Activated CD4-positive, alpha-beta T cell treated with anti-CD3 and anti-CD28 coated beads, Interleukin-2, amount 50 U/mL, for 16 hours (primary cell): ENCODE measurements around the gene PPARG.
A peak's percentile ranks its signal among the peaks of the same experiment; 100 is the strongest.

Experiments used
- DNase-seq: peaks from one replicate; pipeline ENCODE4 v3.0.0-alpha.2; 2020

The PPARG gene

DNA sequence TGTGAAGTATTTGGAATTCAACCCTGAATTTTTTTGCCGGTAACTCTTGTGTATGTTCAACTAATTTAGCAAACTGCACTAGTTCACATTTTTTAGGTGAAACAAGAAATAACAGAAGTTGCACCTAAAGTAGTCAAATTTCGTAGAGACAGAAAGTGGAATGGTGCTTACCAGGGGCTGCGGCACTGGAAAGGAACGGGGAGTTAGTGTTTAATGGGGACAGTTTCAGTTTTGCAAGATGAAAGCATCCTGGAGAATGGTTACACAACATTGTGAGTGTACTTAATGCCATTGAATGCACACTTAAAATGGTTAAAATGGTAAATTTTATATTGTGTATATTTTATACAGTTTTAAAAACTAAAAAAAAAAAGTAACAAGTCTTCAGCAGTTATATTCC lies 27.4 kb downstream of the PPARG start:
- no peak for DNase-seq

GRCh38 chr3:12316729-12317351 lies 28.0 kb downstream of the PPARG start:
- DNase-seq = no peak

- DNase-seq = no peak
Observed at GRCh38 chr3:12317914-12318313, 29.0 kb downstream of the PPARG start.

GRCh38 chr3:12318758-12319621 lies 30.1 kb downstream of the PPARG start:
- DNase-seq = no peak

DNA sequence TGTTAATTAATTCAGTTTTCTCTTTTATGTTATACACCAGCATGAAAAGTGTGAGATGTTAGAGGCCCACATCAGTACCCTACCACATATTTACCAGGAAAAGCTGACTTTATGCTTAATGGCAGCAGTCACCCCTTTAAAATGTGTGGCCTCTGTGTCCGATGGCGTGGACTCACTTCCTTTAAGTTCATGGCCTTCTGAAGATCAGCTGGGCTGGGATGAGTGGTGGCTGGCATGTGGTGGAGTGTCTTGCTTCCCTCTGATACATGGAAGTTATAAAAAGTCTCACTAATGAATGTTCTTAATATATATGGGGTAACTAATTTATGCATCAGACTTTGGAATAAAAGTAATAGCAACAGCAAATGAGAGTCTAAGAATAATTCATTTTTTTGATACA lies 32.1 kb downstream of the PPARG start:
- DNase-seq = no peak

DNA sequence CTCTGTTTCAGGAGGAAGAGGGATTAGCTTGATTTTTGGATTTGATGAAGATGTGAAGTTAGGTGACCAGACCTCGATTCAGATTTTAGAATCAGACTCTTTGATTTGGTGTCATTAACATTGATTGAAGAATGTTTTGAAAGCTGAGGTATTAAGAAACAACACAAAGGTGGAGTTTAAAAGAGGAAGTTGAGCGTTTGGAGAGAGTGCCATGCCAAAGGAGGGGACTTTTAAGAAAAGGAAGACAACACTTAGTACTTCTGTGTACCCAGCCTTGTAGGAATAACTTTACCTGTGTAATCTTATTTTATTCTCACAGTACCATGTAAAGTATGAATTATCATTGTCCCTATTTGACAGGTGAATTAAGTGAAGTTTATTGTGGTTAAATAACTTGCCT lies 34.4 kb downstream of the PPARG start:
- DNase-seq = no peak

GRCh38 chr3:12325586-12326515 lies 37.0 kb downstream of the PPARG start:
- no peak for DNase-seq

- no peak for DNase-seq
Observed at GRCh38 chr3:12327021-12327420, 38.2 kb downstream of the PPARG start.

DNA sequence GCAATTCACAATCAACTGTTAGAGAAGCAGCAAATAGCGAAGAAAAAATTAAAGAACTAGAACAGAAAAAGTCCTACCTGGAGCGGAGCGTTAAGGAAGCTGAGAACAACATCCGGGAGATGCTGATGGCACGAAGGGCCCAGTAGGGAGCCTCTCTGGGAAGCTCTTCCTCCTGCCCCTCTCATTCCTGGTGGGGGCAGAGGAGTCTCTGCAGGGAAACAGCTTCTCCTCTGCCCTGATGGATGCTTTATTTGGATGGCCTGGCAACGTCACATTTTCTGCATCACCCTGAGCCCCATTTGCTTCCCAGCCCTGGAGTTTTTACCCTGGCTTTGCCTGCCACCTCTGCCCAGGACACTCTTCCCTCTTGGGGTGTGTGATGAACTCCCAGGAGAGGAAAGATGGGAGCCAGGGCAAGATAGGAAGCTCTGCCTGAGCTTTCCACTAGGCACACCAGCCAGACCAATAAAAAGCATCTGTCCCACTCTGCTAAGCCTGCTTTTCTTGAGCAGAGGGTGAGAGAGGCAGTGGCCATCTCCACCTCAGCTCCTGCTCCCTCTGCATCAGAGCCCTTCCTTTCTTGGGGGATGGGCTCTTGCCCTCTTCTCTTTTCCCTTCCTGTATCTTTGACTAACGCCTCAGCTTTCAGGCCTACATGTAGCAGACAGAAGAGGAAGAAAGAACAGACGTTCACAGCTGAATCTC lies 39.4 kb downstream of the PPARG start:
- DNase-seq = no peak

- DNase-seq = no peak
Observed at GRCh38 chr3:12328837-12329462, 40.1 kb downstream of the PPARG start.

DNA sequence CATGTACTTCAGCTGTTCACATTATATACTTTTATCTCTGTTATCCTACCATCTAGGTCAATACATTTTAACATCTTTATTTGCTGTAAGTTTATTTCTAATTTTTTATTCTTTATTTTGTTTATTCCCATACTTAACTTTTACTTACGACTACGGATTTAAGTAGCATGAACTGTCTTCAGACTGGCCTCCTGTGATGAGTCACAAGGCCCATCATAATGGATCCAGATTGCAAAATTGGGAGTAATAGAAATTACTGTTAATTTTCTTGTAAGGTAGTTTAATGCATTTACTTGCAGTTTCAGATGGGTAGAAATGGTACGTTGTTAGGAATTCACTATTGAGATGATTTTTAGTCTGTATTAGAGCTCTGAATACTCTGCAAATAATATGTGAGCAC lies 45.9 kb downstream of the PPARG start:
- DNase-seq = no peak

- DNase-seq = no peak
Observed at GRCh38 chr3:12335421-12335820, 46.6 kb downstream of the PPARG start.

GRCh38 chr3:12336099-12336498 lies 47.2 kb downstream of the PPARG start:
- DNase-seq = peak; percentile 45

DNA sequence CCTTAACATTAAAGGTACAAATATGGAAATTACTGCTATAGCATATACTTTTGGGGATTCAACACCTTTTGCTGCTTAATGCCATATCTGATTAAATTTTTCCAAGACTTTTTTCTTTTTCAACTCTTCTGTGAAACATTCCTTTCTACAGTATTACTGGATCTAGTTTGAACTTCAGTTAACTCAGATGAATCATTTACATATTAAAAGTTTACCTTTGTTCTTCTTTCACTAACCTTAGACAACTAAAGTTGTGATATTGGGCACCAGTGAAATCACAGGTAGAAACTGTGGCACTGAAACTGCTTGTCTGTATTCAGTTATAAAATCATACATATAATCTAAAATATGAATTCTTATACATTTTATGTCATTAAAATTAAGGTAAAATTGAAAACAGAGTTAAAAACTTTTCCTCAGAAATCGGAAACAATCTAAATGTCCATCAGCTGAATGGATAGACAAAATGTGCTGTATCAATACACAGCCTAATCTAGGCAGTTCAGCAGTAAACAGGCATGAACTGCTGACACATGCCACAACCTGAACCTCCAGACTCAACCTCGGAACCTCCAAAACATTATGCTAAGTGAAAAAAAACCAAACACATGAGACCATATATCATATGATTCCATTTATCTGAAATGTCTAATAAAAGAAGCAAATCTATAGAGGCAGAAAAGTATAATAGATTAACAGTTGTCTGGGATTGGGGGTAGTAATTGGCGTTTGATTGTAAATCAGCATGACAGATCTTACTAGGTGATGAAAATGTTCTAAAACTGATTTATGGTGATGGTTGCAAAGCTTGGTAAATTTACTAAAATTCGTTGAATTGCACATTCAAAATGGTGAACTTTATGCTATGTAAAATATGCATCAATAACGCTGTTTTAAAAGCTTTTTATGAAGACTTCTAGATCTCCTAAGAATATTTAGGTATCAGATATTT lies 50.0 kb downstream of the PPARG start:
- no peak for DNase-seq

- DNase-seq = no peak
Observed at GRCh38 chr3:12339701-12340480, 51.0 kb downstream of the PPARG start.

DNA sequence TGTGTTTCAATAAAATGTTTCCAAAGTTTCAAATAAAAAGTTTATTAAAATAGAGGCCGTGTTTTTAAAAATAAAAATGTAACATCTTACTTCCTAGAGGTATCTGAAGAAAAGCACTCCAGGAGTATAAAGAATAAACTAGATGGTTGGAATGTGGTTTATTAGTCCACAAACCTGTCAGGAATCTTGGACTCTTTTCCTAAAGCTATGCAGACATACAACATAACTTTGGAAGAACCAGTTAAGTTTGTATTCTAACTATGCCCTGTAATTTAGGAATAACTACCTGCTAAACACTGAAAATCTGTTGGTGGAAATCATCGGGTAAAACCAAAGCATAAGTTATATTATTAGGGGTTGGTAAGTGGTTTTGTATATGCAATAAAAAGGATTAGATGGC lies 51.6 kb downstream of the PPARG start:
- no peak for DNase-seq

GRCh38 chr3:12342151-12342550 lies 53.3 kb downstream of the PPARG start:
- DNase-seq = no peak

DNA sequence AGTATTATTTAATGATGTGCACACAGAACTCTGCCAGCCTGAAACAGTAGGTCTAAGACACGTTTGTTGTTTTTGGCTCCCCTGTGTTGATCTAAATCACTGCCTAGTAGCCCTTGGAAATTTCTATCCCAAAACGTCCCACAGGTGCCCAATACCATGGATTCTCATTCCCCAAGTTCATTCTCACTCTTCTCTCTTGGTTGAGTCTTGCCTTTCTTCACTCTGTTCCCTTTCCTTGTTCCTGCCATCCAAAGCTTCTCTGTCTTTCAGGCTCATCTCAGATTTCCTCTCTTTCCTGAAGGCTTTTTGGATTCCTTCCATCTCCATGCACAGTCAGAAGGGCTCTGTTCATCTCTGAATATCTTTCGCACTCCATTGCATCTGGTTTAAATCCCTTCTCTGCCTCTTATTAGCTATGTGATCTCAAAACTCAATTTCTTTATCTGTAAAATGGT lies 54.2 kb downstream of the PPARG start:
- no peak for DNase-seq

DNA sequence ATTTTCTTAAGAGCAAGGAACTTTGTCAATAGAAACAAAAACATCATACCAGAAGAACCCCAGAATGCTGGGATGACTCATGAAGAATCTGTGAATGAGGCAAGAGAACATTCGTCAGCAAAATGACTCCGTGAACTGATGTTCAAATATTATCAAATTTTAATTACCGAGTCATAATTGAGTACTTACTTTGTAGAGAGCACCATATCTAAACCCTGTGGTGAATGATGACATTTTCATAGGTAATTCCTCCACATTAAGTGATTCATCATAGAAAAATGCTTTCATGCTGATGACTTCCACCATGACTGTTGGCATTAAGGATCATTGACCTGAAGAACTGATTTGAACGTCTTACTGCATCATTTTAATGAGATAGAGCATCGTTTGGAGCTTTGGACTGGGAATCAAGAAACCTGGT lies 56.3 kb downstream of the PPARG start:
- peak; percentile 24 for DNase-seq
